HEK293 (cell line): ENCODE measurements around the gene CPA5.

Experiments used
- CTCF ChIA-PET: fragments of 350-600 bp; formaldehyde crosslinking; extraction: SDS; loops from one replicate; lab custom pipeline; 2021; ENCODE audit warnings: antibody characterized with exemption; lab: Yijun Ruan, JAX
- POLR2A ChIA-PET: fragments of 300-600 bp; formaldehyde crosslinking; extraction: SDS; loops from one replicate; lab custom pipeline; 2020; ENCODE audit warnings: antibody characterized with exemption, inconsistent platforms; lab: Yijun Ruan, JAX
- H3K27ac ChIP-seq: fragments of 200-500 bp; sonication (Bioruptor generic); 2 replicates; pipeline ENCODE4 v1.5.1; 2014; ENCODE audit warnings: low read depth, low read length, control low read depth, inconsistent platforms; ENCODE audit errors: extremely low read depth
- H3K36me3 ChIP-seq, 2 experiments: fragments of 200-500 bp in 1 of 2; sonication (Bioruptor generic) in 1 of 2; 1 replicate in 1 of 2; 2 replicates in 1 of 2; pipeline ENCODE4 v1.5.1; 2014 to 2017; ENCODE audit warnings: inconsistent platforms in 2 of 2, low read length in 2 of 2; ENCODE audit not compliant: control insufficient read depth in 2 of 2, insufficient read depth in 1 of 2
- H3K4me1 ChIP-seq: fragments of 200-500 bp; sonication (Bioruptor generic); 2 replicates; pipeline ENCODE4 v1.5.1; 2014; ENCODE audit warnings: mild to moderate bottlenecking, low read length, inconsistent platforms; ENCODE audit not compliant: control insufficient read depth, insufficient read depth
- H3K4me3 ChIP-seq: 2 replicates; pipeline ENCODE4 v1.5.1; 2011; ENCODE audit warnings: low read depth, mild to moderate bottlenecking, control low read depth, low read length, moderate library complexity
- H3K9me3 ChIP-seq: fragments of 200-500 bp; sonication (Bioruptor generic); 2 replicates; pipeline ENCODE4 v1.5.1; 2014; ENCODE audit warnings: low read depth, low read length, inconsistent platforms; ENCODE audit not compliant: control insufficient read depth, insufficient read depth
- KLF10 ChIP-seq: fragments of 450-650 bp; IDR thresholded peaks from 2 replicates; pipeline ENCODE4 v1.5.1; 2018; ENCODE audit warnings: missing biosample characterization, mild to moderate bottlenecking, missing genetic modification characterization
- PRDM1 ChIP-seq: fragments of 450-650 bp; formaldehyde crosslinking; IDR thresholded peaks from 2 replicates; pipeline ENCODE4; 2016; ENCODE audit warnings: missing biosample characterization, missing genetic modification characterization
- SCRT2 ChIP-seq: fragments of 450-650 bp; formaldehyde crosslinking; IDR thresholded peaks from 2 replicates; pipeline ENCODE4 v1.5.1; 2016; ENCODE audit warnings: missing biosample characterization, missing genetic modification characterization
- SP2 ChIP-seq: fragments of 450-650 bp; formaldehyde crosslinking; IDR thresholded peaks from 2 replicates; pipeline ENCODE4 v1.5.1; 2016; ENCODE audit warnings: missing biosample characterization, missing genetic modification characterization
- TRIM28 ChIP-seq: IDR thresholded peaks from 2 replicates; pipeline ENCODE4 v1.6.1; 2011; ENCODE audit warnings: low read length, control low read depth, borderline replicate concordance
- ZBTB17 ChIP-seq: fragments of 450-650 bp; formaldehyde crosslinking; IDR thresholded peaks from 2 replicates; pipeline ENCODE4 v1.5.1; 2016; ENCODE audit warnings: missing biosample characterization, missing genetic modification characterization
- ZEB2 ChIP-seq: fragments of 450-650 bp; formaldehyde crosslinking; IDR thresholded peaks from 2 replicates; pipeline ENCODE4 v1.5.1; 2016; ENCODE audit warnings: missing biosample characterization, missing genetic modification characterization
- ZFHX2 ChIP-seq: fragments of 450-650 bp; formaldehyde crosslinking; conservative IDR thresholded peaks from 2 replicates; pipeline ENCODE4 v1.5.1; 2016; ENCODE audit warnings: missing biosample characterization, missing genetic modification characterization
- ZNF138 ChIP-seq: fragments of 450-650 bp; formaldehyde crosslinking; IDR thresholded peaks from 2 replicates; pipeline ENCODE4 v1.5.1; 2016; ENCODE audit warnings: missing biosample characterization, missing genetic modification characterization, borderline replicate concordance
- ZNF37A ChIP-seq: fragments of 450-650 bp; IDR thresholded peaks from 2 replicates; pipeline ENCODE4 v1.5.1; 2018; ENCODE audit warnings: missing biosample characterization, missing genetic modification characterization
- ZNF404 ChIP-seq: fragments of 450-650 bp; formaldehyde crosslinking; IDR thresholded peaks from 2 replicates; pipeline ENCODE4 v1.5.1; 2017; ENCODE audit warnings: missing biosample characterization, missing genetic modification characterization
- ZNF549 ChIP-seq: fragments of 450-650 bp; IDR thresholded peaks from 2 replicates; pipeline ENCODE4 v1.5.1; 2018; ENCODE audit warnings: missing biosample characterization, missing genetic modification characterization, mild to moderate bottlenecking, inconsistent platforms, moderate library complexity
- ZNF555 ChIP-seq: fragments of 450-650 bp; formaldehyde crosslinking; conservative IDR thresholded peaks from 2 replicates; pipeline ENCODE4 v1.5.1; 2017; ENCODE audit warnings: missing biosample characterization, mild to moderate bottlenecking, missing genetic modification characterization, inconsistent platforms
- ZNF561 ChIP-seq: fragments of 450-650 bp; IDR thresholded peaks from 2 replicates; pipeline ENCODE4 v1.5.1; 2018; ENCODE audit warnings: missing biosample characterization, missing genetic modification characterization, borderline replicate concordance
- ZNF658 ChIP-seq: fragments of 450-650 bp; formaldehyde crosslinking; IDR thresholded peaks from 2 replicates; pipeline ENCODE4; 2016; ENCODE audit warnings: missing biosample characterization, missing genetic modification characterization
- ZXDB ChIP-seq: fragments of 450-650 bp; formaldehyde crosslinking; IDR thresholded peaks from 2 replicates; pipeline ENCODE4 v1.5.1; 2016; ENCODE audit warnings: missing biosample characterization, missing genetic modification characterization
- TF ChIP-seq, protein P1 (sequence below): fragments of 450-650 bp; formaldehyde crosslinking; IDR thresholded peaks from 2 replicates; pipeline ENCODE4 v1.5.1; 2016; ENCODE audit warnings: missing biosample characterization, missing genetic modification characterization
- TF ChIP-seq, protein P2 (sequence below): fragments of 450-650 bp; formaldehyde crosslinking; IDR thresholded peaks from 2 replicates; pipeline ENCODE4 v1.5.1; 2016; ENCODE audit warnings: missing biosample characterization, missing genetic modification characterization
- TF ChIP-seq, protein P3 (sequence below): fragments of 450-650 bp; formaldehyde crosslinking; IDR thresholded peaks from 2 replicates; pipeline ENCODE4 v1.5.1; 2016; ENCODE audit warnings: missing biosample characterization, missing genetic modification characterization
- TF ChIP-seq, protein P4 (sequence below): fragments of 450-650 bp; formaldehyde crosslinking; IDR thresholded peaks from 2 replicates; pipeline ENCODE4 v1.5.1; 2017; ENCODE audit warnings: missing biosample characterization, missing genetic modification characterization
- TF ChIP-seq, protein P5 (sequence below): fragments of 450-650 bp; formaldehyde crosslinking; conservative IDR thresholded peaks from 2 replicates; pipeline ENCODE4 v1.5.1; 2016; ENCODE audit warnings: low read depth, missing biosample characterization, missing genetic modification characterization

Gene CPA5

DNA sequence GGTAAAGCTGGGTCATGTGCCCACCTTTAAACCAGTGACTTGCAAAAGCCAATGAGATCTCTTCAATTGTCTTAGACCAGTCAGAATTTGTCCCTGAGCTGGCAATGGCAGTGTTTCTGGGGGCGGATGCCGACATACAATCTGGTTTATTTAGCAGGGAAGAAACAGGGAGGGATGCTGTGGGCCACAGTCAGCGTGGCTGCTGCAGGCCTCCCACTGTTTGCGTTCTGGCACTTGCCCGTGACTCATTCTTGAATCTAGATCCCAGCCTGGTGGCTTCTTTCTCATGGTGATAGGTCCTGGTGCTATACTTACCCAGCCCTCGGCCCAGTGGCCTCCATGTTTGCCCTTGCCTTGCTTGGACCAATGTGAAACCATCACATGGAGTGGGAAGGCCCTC lies 32.6 kb downstream of the CPA5 start:
- H3K27ac ChIP-seq: no peak overlapping the region
- H3K36me3 ChIP-seq: no peaks in the 10 kb centered on the region
- ChIA-PET POLR2A (no interaction called here), CTCF (no interaction called here)
- H3K4me1 ChIP-seq: peaks cover 11% of the 10 kb centered on the region
- no peak for TF ChIP-seq SP2 (tag by site-specific recombination)
- 0 out of 2 replicates have a peak, but pooled peaks have one; percentile 16 for TF ChIP-seq ZFHX2 (tag by site-specific recombination)
- TF ChIP-seq TRIM28: no peak
- no peak for TF ChIP-seq ZNF37A (tag by site-specific recombination)
- H3K4me3 ChIP-seq: no peak overlapping the region
- no peaks in the 10 kb centered on the region for H3K9me3 ChIP-seq

DNA sequence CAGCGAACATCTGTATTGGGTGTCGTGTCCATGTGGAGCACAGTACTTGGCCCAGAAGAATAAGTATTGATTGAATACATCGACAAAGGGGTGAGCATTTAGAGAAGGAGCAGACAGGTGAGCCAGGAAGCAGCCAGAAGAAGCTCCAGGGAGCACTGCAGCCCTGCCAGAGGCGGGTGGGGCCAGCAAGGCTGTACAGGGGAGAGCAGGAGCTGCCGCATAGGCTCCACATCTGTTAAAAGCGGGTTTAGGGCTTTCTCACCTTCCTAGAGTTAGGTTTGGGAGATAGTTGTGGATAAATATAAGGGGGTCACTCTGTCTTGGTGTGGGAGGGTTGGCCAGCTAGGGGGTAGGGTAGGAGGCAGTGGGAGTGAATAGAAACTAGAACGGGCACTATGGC lies 34.4 kb downstream of the CPA5 start:
- 0 out of 2 replicates have a peak, but pooled peaks have one; percentile 5 for TF ChIP-seq SCRT2 (tag by site-specific recombination)
- TF ChIP-seq, protein P1, sequence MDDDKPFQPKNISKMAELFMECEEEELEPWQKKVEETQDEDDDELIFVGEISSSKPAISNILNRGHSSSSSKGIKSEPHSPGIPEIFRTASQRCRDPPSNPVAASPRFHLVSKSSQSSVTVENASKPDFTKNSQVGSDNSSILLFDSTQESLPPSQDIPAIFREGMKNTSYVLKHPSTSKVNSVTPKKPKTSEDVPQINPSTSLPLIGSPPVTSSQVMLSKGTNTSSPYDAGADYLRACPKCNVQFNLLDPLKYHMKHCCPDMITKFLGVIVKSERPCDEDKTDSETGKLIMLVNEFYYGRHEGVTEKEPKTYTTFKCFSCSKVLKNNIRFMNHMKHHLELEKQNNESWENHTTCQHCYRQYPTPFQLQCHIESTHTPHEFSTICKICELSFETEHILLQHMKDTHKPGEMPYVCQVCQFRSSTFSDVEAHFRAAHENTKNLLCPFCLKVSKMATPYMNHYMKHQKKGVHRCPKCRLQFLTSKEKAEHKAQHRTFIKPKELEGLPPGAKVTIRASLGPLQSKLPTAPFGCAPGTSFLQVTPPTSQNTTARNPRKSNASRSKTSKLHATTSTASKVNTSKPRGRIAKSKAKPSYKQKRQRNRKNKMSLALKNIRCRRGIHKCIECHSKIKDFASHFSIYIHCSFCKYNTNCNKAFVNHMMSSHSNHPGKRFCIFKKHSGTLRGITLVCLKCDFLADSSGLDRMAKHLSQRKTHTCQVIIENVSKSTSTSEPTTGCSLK (tag by site-specific recombination): no peak
- no peak for TF ChIP-seq ZNF561 (tag by site-specific recombination)
- Histone ChIP-seq H3K27ac (no peak overlapping the region), H3K36me3 (no peaks in the 10 kb centered on the region), H3K9me3 (no peaks in the 10 kb centered on the region), H3K4me3 (no peak overlapping the region), H3K4me1 (peaks cover 2% of the 10 kb centered on the region)
- POLR2A ChIA-PET: no interaction called here
- CTCF ChIA-PET: no interaction called here

DNA sequence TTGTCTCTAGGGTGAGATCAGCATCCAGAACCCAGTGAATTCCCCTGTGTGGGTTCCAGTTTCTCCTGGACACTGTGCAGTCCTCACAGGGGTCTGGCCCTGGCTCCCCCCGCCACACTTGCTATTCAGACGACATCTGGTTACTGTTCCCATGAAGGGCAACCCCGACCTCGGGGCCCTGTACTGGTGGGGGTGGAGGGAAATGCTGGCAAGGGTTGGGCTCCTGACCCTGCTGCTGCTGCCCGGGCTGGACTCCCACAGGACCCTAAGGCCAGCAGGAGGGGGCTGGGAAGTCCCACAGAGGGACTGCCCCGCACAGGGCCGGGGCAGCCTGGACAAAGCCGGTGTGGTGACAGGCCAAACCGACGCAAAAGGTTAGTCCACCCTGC lies 34.9 kb downstream of the CPA5 start:
- no peaks in the 10 kb centered on the region for H3K4me1 ChIP-seq
- ChIA-PET POLR2A (no interaction called here), CTCF (no interaction called here)
- H3K9me3 ChIP-seq: no peaks in the 10 kb centered on the region
- H3K27ac ChIP-seq: no peak overlapping the region
- no peaks in the 10 kb centered on the region for H3K36me3 ChIP-seq
- H3K4me3 ChIP-seq: no peak overlapping the region
- TF ChIP-seq ZXDB (tag by site-specific recombination) (no peak), ZNF658 (tag by site-specific recombination) (no peak), ZNF138 (no peak), ZBTB17 (tag by site-specific recombination) (no peak), ZNF404 (tag by site-specific recombination) (no peak), PRDM1 (tag by site-specific recombination) (no peak), ZNF549 (tag by site-specific recombination) (no peak), SCRT2 (tag by site-specific recombination) (no peak), ZEB2 (no peak), ZNF555 (no peak), KLF10 (tag by site-specific recombination) (no peak)
- TF ChIP-seq, protein P2, sequence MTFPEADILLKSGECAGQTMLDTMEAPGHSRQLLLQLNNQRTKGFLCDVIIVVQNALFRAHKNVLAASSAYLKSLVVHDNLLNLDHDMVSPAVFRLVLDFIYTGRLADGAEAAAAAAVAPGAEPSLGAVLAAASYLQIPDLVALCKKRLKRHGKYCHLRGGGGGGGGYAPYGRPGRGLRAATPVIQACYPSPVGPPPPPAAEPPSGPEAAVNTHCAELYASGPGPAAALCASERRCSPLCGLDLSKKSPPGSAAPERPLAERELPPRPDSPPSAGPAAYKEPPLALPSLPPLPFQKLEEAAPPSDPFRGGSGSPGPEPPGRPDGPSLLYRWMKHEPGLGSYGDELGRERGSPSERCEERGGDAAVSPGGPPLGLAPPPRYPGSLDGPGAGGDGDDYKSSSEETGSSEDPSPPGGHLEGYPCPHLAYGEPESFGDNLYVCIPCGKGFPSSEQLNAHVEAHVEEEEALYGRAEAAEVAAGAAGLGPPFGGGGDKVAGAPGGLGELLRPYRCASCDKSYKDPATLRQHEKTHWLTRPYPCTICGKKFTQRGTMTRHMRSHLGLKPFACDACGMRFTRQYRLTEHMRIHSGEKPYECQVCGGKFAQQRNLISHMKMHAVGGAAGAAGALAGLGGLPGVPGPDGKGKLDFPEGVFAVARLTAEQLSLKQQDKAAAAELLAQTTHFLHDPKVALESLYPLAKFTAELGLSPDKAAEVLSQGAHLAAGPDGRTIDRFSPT (tag by site-specific recombination): no peak
- TF ChIP-seq, protein P3, sequence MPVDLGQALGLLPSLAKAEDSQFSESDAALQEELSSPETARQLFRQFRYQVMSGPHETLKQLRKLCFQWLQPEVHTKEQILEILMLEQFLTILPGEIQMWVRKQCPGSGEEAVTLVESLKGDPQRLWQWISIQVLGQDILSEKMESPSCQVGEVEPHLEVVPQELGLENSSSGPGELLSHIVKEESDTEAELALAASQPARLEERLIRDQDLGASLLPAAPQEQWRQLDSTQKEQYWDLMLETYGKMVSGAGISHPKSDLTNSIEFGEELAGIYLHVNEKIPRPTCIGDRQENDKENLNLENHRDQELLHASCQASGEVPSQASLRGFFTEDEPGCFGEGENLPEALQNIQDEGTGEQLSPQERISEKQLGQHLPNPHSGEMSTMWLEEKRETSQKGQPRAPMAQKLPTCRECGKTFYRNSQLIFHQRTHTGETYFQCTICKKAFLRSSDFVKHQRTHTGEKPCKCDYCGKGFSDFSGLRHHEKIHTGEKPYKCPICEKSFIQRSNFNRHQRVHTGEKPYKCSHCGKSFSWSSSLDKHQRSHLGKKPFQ: no peak
- TF ChIP-seq, protein P4, sequence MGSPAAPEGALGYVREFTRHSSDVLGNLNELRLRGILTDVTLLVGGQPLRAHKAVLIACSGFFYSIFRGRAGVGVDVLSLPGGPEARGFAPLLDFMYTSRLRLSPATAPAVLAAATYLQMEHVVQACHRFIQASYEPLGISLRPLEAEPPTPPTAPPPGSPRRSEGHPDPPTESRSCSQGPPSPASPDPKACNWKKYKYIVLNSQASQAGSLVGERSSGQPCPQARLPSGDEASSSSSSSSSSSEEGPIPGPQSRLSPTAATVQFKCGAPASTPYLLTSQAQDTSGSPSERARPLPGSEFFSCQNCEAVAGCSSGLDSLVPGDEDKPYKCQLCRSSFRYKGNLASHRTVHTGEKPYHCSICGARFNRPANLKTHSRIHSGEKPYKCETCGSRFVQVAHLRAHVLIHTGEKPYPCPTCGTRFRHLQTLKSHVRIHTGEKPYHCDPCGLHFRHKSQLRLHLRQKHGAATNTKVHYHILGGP (tag by site-specific recombination): no peak
- TF ChIP-seq, protein P5, sequence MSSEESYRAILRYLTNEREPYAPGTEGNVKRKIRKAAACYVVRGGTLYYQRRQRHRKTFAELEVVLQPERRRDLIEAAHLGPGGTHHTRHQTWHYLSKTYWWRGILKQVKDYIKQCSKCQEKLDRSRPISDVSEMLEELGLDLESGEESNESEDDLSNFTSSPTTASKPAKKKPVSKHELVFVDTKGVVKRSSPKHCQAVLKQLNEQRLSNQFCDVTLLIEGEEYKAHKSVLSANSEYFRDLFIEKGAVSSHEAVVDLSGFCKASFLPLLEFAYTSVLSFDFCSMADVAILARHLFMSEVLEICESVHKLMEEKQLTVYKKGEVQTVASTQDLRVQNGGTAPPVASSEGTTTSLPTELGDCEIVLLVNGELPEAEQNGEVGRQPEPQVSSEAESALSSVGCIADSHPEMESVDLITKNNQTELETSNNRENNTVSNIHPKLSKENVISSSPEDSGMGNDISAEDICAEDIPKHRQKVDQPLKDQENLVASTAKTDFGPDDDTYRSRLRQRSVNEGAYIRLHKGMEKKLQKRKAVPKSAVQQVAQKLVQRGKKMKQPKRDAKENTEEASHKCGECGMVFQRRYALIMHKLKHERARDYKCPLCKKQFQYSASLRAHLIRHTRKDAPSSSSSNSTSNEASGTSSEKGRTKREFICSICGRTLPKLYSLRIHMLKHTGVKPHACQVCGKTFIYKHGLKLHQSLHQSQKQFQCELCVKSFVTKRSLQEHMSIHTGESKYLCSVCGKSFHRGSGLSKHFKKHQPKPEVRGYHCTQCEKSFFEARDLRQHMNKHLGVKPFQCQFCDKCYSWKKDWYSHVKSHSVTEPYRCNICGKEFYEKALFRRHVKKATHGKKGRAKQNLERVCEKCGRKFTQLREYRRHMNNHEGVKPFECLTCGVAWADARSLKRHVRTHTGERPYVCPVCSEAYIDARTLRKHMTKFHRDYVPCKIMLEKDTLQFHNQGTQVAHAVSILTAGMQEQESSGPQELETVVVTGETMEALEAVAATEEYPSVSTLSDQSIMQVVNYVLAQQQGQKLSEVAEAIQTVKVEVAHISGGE: no peak
